HepG2 (cell line): ENCODE data around the gene ITK. TPM values are rescaled to one million over a fixed set of nuclear protein-coding genes. Genes with fewer than 3 reads are reported as not detected.

Source experiments
- ESRRA ChIP-seq: sonication (generic); formaldehyde crosslinking; IDR thresholded peaks from 2 replicates; pipeline ENCODE4 v1.5.1; 2020; ENCODE audit warnings: mild to moderate bottlenecking, low read depth, missing genetic modification reagents
- FOXA3 ChIP-seq: IDR thresholded peaks from 2 replicates; pipeline ENCODE4 v1.6.1; 2016; ENCODE audit warnings: missing genetic modification reagents, missing compliant biosample characterization
- GABPA ChIP-seq, 2 experiments: IDR thresholded peaks; 2 replicates each; pipeline ENCODE4 v1.6.1; 2011 to 2016; ENCODE audit warnings: low read depth in 2 of 2, low read length in 1 of 2, missing biosample characterization in 1 of 2, missing genetic modification characterization in 1 of 2
- HDAC2 ChIP-seq: sonication (generic); formaldehyde crosslinking; IDR thresholded peaks from 2 replicates; pipeline ENCODE4 v1.4.0; 2020; ENCODE audit warnings: missing genetic modification reagents
- KLF11 ChIP-seq: IDR thresholded peaks from 2 replicates; pipeline ENCODE4 v1.6.1; 2016; ENCODE audit warnings: missing compliant biosample characterization
- MEIS2 ChIP-seq: sonication (generic); formaldehyde crosslinking; IDR thresholded peaks from 2 replicates; pipeline ENCODE4 v1.9.0; 2021; ENCODE audit warnings: mild to moderate bottlenecking, missing genetic modification reagents
- NFKBIZ ChIP-seq: IDR thresholded peaks from 2 replicates; pipeline ENCODE4 v1.6.1; 2018; ENCODE audit warnings: missing genetic modification reagents, missing compliant biosample characterization
- PPARG ChIP-seq: conservative IDR thresholded peaks from 2 replicates; pipeline ENCODE4 v1.6.1; 2016; ENCODE audit warnings: missing biosample characterization, missing genetic modification reagents
- RARA ChIP-seq: IDR thresholded peaks from 2 replicates; pipeline ENCODE4 v1.6.1; 2016; ENCODE audit warnings: missing genetic modification reagents, missing compliant biosample characterization
- ZNF205 ChIP-seq: IDR thresholded peaks from 2 replicates; pipeline ENCODE4 v1.6.1; 2018; ENCODE audit warnings: missing biosample characterization, missing genetic modification reagents
- ZNF264 ChIP-seq: sonication (generic); formaldehyde crosslinking; IDR thresholded peaks from 2 replicates; pipeline ENCODE4 v1.4.0; 2020; ENCODE audit warnings: missing genetic modification reagents
- ZNF367 ChIP-seq: sonication (generic); formaldehyde crosslinking; IDR thresholded peaks from 2 replicates; pipeline ENCODE4 v1.4.0; 2020; ENCODE audit warnings: missing genetic modification reagents, borderline replicate concordance
- ZNF768 ChIP-seq: sonication (generic); formaldehyde crosslinking; IDR thresholded peaks from 2 replicates; pipeline ENCODE4 v1.4.0; 2020; ENCODE audit warnings: missing genetic modification reagents
- polyA plus RNA-seq, 8 experiments: library from polyadenylated mRNA; depleted of rRNA in 3 of 8; stranded (reverse) in 7 of 8; unstranded in 1 of 8; fragments of >200 nt; fragmentation: Illumina TruSeq in 4 of 8; extraction: Trizol in 4 of 8; gene quantifications; 2 replicates each; pipeline versions ENCODE4 v1.2.1 to v1.2.3, GENCODE V29; 2011 to 2016; ENCODE audit warnings: low read depth in 4 of 8, missing spikeins in 1 of 8, mixed read lengths in 1 of 8; ENCODE audit not compliant: insufficient read depth in 1 of 8
- total RNA-seq, 5 experiments: library from RNA; depleted of rRNA; stranded (reverse); fragments of >200 nt; fragmentation: Illumina TruSeq; extraction: Trizol; gene quantifications; 2 replicates each; pipeline ENCODE4 v1.2.3, GENCODE V29; 2016; ENCODE audit warnings: low read depth in 1 of 5
- TF ChIP-seq, protein P1 (sequence below): sonication (generic); formaldehyde crosslinking; IDR thresholded peaks from 2 replicates; pipeline ENCODE4 v1.5.1; 2020; ENCODE audit warnings: missing genetic modification reagents, mild to moderate bottlenecking, borderline replicate concordance
- TF ChIP-seq, protein P2 (sequence below): sonication (generic); formaldehyde crosslinking; conservative IDR thresholded peaks from 2 replicates; pipeline ENCODE4 v1.5.0; 2020; ENCODE audit warnings: missing genetic modification reagents
- TF ChIP-seq, protein P3 (sequence below): IDR thresholded peaks from 2 replicates; pipeline ENCODE4 v1.4.0; 2020; ENCODE audit warnings: mild to moderate bottlenecking, missing genetic modification reagents
- TF ChIP-seq, protein P4 (sequence below): sonication (generic); formaldehyde crosslinking; conservative IDR thresholded peaks from 2 replicates; pipeline ENCODE4 v1.8.0; 2022; ENCODE audit warnings: low read depth, missing genetic modification reagents

Gene ITK
- total and polyA plus RNA-seq, 2 of the 13 experiments (the other 11 are each of a cell fraction or from before 2014, with no cell fraction given): 0.01 TPM; not detected in 1

DNA sequence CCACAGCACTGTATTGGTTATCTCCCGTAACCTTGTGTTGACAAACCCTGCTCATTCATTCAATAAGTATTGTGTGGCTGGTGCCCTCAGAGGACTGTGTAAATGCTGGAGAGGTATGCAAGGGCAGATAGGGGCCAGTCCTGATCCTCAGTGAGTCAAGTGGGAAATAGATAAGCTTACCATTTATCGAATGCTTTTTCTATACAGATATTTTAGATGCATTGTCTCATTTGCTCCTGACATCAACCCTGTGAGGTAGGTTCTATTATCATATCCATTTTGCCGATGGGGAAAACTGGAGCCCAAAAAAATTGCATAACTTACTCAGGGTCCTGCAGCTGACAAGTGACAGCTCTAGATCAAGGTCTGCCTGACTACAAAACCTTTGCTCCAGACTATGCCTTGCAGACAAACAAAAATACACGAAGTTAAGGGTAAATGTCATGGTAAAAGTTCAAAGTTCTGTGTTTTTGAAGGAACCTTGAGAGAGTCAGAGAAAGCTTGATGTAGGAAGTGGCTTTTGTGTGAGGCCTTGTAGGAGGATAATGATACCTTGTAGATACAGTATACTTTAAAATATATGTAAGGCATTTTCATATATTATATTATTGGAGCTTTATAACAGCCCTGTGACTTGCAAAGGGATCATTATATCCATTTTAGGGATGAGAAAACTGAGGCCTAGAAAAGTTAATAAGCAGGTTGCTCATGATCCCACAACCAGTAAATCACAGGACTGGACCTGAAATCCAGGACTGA, 107.9 kb downstream of the ITK start (continued):
- TF ChIP-seq, protein P1, sequence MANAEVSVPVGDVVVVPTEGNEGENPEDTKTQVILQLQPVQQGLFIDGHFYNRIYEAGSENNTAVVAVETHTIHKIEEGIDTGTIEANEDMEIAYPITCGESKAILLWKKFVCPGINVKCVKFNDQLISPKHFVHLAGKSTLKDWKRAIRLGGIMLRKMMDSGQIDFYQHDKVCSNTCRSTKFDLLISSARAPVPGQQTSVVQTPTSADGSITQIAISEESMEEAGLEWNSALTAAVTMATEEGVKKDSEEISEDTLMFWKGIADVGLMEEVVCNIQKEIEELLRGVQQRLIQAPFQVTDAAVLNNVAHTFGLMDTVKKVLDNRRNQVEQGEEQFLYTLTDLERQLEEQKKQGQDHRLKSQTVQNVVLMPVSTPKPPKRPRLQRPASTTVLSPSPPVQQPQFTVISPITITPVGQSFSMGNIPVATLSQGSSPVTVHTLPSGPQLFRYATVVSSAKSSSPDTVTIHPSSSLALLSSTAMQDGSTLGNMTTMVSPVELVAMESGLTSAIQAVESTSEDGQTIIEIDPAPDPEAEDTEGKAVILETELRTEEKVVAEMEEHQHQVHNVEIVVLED (CRISPR knock-in tag): no peak
- peak; percentile 79 for TF ChIP-seq FOXA3 (CRISPR knock-in tag)
- TF ChIP-seq PPARG (CRISPR knock-in tag): peak; percentile 80
- TF ChIP-seq GABPA (IDR thresholded peaks at IDR 0.05; ENCODE audit: low read depth, low read length): no peak
- TF ChIP-seq GABPA (CRISPR knock-in tag; IDR thresholded peaks at IDR 0.05; ENCODE audit: low read depth): no peak; the same call in 1 of the 2 replicates
- TF ChIP-seq RARA (CRISPR knock-in tag): peak; percentile 68
- no peak for TF ChIP-seq NFKBIZ (CRISPR knock-in tag)
- no peak for TF ChIP-seq ZNF768 (CRISPR knock-in tag)
- TF ChIP-seq, protein P2, sequence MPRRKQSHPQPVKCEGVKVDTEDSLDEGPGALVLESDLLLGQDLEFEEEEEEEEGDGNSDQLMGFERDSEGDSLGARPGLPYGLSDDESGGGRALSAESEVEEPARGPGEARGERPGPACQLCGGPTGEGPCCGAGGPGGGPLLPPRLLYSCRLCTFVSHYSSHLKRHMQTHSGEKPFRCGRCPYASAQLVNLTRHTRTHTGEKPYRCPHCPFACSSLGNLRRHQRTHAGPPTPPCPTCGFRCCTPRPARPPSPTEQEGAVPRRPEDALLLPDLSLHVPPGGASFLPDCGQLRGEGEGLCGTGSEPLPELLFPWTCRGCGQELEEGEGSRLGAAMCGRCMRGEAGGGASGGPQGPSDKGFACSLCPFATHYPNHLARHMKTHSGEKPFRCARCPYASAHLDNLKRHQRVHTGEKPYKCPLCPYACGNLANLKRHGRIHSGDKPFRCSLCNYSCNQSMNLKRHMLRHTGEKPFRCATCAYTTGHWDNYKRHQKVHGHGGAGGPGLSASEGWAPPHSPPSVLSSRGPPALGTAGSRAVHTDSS (CRISPR knock-in tag): no peak
- peak; percentile 87; the same call in 1 of the 2 replicates for TF ChIP-seq MEIS2 (CRISPR knock-in tag)
- peak; percentile 49; the same call in 1 of the 2 replicates for TF ChIP-seq ZNF264 (CRISPR knock-in tag)
- TF ChIP-seq, protein P3, sequence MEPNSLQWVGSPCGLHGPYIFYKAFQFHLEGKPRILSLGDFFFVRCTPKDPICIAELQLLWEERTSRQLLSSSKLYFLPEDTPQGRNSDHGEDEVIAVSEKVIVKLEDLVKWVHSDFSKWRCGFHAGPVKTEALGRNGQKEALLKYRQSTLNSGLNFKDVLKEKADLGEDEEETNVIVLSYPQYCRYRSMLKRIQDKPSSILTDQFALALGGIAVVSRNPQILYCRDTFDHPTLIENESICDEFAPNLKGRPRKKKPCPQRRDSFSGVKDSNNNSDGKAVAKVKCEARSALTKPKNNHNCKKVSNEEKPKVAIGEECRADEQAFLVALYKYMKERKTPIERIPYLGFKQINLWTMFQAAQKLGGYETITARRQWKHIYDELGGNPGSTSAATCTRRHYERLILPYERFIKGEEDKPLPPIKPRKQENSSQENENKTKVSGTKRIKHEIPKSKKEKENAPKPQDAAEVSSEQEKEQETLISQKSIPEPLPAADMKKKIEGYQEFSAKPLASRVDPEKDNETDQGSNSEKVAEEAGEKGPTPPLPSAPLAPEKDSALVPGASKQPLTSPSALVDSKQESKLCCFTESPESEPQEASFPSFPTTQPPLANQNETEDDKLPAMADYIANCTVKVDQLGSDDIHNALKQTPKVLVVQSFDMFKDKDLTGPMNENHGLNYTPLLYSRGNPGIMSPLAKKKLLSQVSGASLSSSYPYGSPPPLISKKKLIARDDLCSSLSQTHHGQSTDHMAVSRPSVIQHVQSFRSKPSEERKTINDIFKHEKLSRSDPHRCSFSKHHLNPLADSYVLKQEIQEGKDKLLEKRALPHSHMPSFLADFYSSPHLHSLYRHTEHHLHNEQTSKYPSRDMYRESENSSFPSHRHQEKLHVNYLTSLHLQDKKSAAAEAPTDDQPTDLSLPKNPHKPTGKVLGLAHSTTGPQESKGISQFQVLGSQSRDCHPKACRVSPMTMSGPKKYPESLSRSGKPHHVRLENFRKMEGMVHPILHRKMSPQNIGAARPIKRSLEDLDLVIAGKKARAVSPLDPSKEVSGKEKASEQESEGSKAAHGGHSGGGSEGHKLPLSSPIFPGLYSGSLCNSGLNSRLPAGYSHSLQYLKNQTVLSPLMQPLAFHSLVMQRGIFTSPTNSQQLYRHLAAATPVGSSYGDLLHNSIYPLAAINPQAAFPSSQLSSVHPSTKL (CRISPR knock-in tag): peak; percentile 71
- TF ChIP-seq HDAC2 (CRISPR knock-in tag): 0 out of 2 replicates have a peak, but pooled peaks have one; percentile 44
- TF ChIP-seq ESRRA (CRISPR knock-in tag): no peak
- peak; percentile 39; the same call in 1 of the 2 replicates for TF ChIP-seq KLF11
- TF ChIP-seq, protein P4, sequence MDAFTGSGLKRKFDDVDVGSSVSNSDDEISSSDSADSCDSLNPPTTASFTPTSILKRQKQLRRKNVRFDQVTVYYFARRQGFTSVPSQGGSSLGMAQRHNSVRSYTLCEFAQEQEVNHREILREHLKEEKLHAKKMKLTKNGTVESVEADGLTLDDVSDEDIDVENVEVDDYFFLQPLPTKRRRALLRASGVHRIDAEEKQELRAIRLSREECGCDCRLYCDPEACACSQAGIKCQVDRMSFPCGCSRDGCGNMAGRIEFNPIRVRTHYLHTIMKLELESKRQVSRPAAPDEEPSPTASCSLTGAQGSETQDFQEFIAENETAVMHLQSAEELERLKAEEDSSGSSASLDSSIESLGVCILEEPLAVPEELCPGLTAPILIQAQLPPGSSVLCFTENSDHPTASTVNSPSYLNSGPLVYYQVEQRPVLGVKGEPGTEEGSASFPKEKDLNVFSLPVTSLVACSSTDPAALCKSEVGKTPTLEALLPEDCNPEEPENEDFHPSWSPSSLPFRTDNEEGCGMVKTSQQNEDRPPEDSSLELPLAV (CRISPR knock-in tag): no peak
- TF ChIP-seq ZNF367 (CRISPR knock-in tag): no peak
- TF ChIP-seq ZNF205 (CRISPR knock-in tag): no peak
- TF ChIP-seq, all 625 proteins: peak for 75
